ENCODE results near the gene MICB.

GRCh38 chr6:31478186-31478950 lies 19.6 kb upstream of the MICB start:
- no peak for TF ChIP-seq CTCF (conservative IDR thresholded peaks at IDR 0.05)
- no peak for TF ChIP-seq ZFX (IDR thresholded peaks at IDR 0.05)

Data from C4-2B (cell line).